Activated T-helper 1 cell treated with anti-CD3 and anti-CD28 coated beads, Interleukin-12 subunit alpha, Interleukin-12 subunit beta, Interleukin-2, Interleukin-4 antibody, amounts not matched to agents 30 ng/mL and 10 ng/mL and 1 ng/mL, durations not matched to agents 14 hours and 24 hours and 36 hours (primary cell): Measurements from ENCODE around the gene LYZL1. TPM values are rescaled to one million over a fixed set of nuclear protein-coding genes. Genes with fewer than 3 reads are reported as not detected.

Experiments
- DNase-seq: peaks from one replicate; pipeline ENCODE4 v3.0.0; 2021; ENCODE audit warnings: low spot score
- H3K27ac Mint-ChIP-seq: one replicate; pipeline ENCODE4 v1.8.0; 2021; ENCODE audit warnings: mild to moderate bottlenecking, mixed read lengths
- H3K27me3 Mint-ChIP-seq: one replicate; pipeline ENCODE4 v1.8.0; 2022; ENCODE audit warnings: mild to moderate bottlenecking, moderate library complexity, mixed read lengths; ENCODE audit not compliant: insufficient read depth
- H3K36me3 Mint-ChIP-seq: one replicate; pipeline ENCODE4 v1.8.0; 2021; ENCODE audit warnings: low read depth, mixed read lengths
- H3K4me1 Mint-ChIP-seq: one replicate; pipeline ENCODE4 v1.8.0; 2021; ENCODE audit warnings: low read depth, mixed read lengths
- H3K4me3 Mint-ChIP-seq: one replicate; pipeline ENCODE4 v1.8.0; 2021; ENCODE audit warnings: mild to moderate bottlenecking, moderate library complexity, mixed read lengths
- H3K9me3 Mint-ChIP-seq: one replicate; pipeline ENCODE4 v1.8.0; 2021; ENCODE audit warnings: mixed read lengths
- intact Hi-C: fragments of 100-400 bp; cut with micrococcal nuclease; formaldehyde crosslinking; loops from one replicate; pipeline ENCODE4 v1.15.1; 2024
- total RNA-seq: library from RNA; stranded (reverse); gene quantifications from 2 replicates; pipeline ENCODE4 v1.2.3, GENCODE V29; 2022

The LYZL1 gene
- total RNA-seq, 1 donor from 2014 or later, result not detected

GRCh38 chr10:29252811-29253689 lies 35.8 kb upstream of the LYZL1 start:
- H3K27me3 Mint-ChIP-seq, result peaks cover 3% of the 10 kb centered on the region
- H3K4me1 Mint-ChIP-seq, result no peaks in the 10 kb centered on the region
- intact Hi-C loops, result no loop called here
- H3K4me3 Mint-ChIP-seq, result no peak overlapping the region
- no peaks in the 10 kb centered on the region for H3K36me3 Mint-ChIP-seq
- DNase-seq, result no peak
- no peaks in the 10 kb centered on the region for H3K9me3 Mint-ChIP-seq
- H3K27ac Mint-ChIP-seq, result no peak overlapping the region

DNA sequence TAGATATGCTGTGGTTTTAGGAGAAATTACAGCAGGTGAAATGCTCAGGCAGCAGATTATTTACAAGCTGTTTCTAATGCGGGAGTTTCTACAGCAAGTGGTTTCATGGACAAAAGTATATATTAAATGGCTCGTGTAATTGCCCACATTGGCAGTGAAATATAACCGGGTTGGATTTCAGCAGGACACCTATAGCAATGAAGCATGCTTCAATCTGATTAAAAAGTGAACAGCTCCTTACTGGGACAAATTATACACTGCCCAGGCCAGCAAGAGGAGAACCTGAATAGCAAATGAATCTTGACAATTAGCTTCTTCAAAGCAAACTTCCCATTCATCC lies 35.2 kb upstream of the LYZL1 start:
- H3K36me3 Mint-ChIP-seq, result no peaks in the 10 kb centered on the region
- H3K27me3 Mint-ChIP-seq, result peaks cover 3% of the 10 kb centered on the region

DNA sequence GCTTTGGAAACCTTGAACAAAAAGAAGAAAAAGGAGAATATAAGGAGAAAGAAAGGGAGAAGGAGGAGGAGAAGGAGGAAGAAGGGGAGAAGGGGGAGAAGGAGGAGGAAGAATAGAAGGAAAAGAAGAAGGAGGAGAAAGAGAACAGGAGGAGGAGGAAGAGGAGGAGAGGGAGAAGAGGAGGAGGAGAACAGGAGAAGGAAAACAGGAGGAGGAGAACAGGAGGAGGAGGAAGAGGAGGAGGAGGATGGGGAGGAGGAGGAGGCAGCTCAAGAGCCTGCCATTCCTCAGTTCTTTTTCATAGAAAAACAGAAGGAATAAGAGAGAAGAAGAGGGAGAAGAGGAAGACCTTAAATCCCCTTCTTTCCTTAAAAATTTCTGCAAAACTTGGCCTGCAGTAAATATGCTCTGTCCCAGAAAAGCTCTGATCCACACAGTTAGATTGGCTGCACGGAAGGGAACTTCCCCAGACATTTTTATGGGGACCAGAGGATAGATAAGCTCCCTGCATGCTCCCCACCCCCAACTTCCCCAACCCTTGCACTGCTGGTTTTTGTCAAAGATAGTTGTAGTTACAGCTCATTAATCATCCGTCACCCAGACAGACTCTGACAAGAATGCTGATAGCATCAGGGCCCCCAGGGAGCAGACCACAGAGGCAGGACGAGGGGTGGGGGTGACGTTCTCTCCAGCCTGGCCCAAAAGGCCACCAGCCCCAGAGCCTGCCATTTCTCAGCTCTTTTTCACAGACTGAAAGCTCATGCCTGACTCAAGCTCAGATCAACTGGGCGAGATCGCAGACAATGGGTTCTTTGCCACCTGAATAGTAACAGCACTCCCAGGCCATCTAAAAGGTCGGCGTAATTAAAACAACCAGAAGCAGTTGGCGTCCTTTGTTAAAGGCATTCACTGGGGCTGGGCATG lies 34.5 kb upstream of the LYZL1 start:
- no peaks in the 10 kb centered on the region for H3K4me1 Mint-ChIP-seq
- peaks cover 3% of the 10 kb centered on the region for H3K27me3 Mint-ChIP-seq
- intact Hi-C loops, result no loop called here
- no peak overlapping the region for H3K4me3 Mint-ChIP-seq
- no peak for DNase-seq
- H3K27ac Mint-ChIP-seq, result no peak overlapping the region
- H3K9me3 Mint-ChIP-seq, result no peaks in the 10 kb centered on the region
- H3K36me3 Mint-ChIP-seq, result no peaks in the 10 kb centered on the region

More for the DNA sequence above, 35.2 kb upstream of the LYZL1 start:
- Mint-ChIP-seq H3K4me1 (no peaks in the 10 kb centered on the region), H3K4me3 (no peak overlapping the region), H3K9me3 (no peaks in the 10 kb centered on the region), H3K27ac (no peak overlapping the region)
- intact Hi-C loops, result no loop called here
- DNase-seq, result no peak

GRCh38 chr10:29255104-29255503 lies 33.8 kb upstream of the LYZL1 start:
- H3K4me1 Mint-ChIP-seq, result no peaks in the 10 kb centered on the region
- intact Hi-C loops, result no loop called here
- H3K4me3 Mint-ChIP-seq, result no peak overlapping the region
- DNase-seq, result no peak
- H3K36me3 Mint-ChIP-seq, result no peaks in the 10 kb centered on the region
- H3K9me3 Mint-ChIP-seq, result no peaks in the 10 kb centered on the region
- H3K27me3 Mint-ChIP-seq, result peaks cover 3% of the 10 kb centered on the region
- H3K27ac Mint-ChIP-seq, result no peak overlapping the region

DNA sequence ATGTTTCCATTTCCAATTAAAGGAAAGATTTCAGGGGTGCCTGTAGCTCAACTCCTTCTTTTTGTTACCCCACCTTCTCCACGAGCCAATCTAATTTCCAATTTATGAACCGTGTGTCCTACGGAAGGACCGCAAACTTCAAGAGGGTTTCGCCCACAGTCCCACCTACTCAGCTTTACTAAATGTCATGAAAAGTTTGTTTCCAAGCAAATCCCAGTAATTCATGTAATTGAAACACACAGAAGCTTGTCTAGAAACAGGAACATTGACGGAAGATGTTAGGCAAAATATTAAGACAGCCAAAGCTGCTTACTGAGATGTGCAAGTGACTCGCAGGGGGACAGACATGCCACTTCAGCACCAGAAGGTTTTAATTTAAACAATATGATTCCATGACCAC lies 32.9 kb upstream of the LYZL1 start:
- intact Hi-C loops, result no loop called here
- Mint-ChIP-seq H3K36me3 (no peaks in the 10 kb centered on the region), H3K9me3 (no peaks in the 10 kb centered on the region), H3K4me1 (no peaks in the 10 kb centered on the region), H3K27me3 (peaks cover 3% of the 10 kb centered on the region), H3K4me3 (no peak overlapping the region), H3K27ac (no peak overlapping the region)
- DNase-seq, result no peak

DNA sequence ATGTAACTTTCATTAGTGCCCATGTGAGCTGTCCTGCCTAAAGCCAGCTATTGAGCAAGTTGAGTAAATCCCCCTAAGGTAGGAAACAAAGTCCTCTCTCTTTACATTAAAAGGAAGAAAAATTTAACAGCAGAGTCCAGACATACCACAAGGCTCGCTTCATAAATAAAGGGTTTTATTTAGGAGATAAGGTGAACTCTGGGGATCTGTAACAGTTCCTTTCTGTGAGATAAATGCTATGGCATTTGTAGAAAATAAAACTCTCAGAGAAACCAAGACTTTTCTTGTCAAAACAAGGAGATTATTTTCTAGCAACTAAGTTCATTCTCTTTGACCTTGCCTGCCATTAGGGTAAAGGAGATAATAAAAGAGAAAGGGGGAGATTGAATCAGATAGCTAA lies 32.3 kb upstream of the LYZL1 start:
- Mint-ChIP-seq H3K27me3 (peaks cover 3% of the 10 kb centered on the region), H3K27ac (no peak overlapping the region), H3K9me3 (no peaks in the 10 kb centered on the region), H3K4me3 (no peak overlapping the region), H3K36me3 (no peaks in the 10 kb centered on the region), H3K4me1 (no peaks in the 10 kb centered on the region)
- intact Hi-C loops, result no loop called here
- no peak for DNase-seq

- intact Hi-C loops, result no loop called here
- Mint-ChIP-seq H3K36me3 (no peaks in the 10 kb centered on the region), H3K9me3 (no peaks in the 10 kb centered on the region), H3K27ac (no peak overlapping the region), H3K4me1 (no peaks in the 10 kb centered on the region), H3K27me3 (peaks cover 3% of the 10 kb centered on the region), H3K4me3 (no peak overlapping the region)
- DNase-seq, result no peak
Observed at GRCh38 chr10:29257106-29257783, 31.6 kb upstream of the LYZL1 start.

DNA sequence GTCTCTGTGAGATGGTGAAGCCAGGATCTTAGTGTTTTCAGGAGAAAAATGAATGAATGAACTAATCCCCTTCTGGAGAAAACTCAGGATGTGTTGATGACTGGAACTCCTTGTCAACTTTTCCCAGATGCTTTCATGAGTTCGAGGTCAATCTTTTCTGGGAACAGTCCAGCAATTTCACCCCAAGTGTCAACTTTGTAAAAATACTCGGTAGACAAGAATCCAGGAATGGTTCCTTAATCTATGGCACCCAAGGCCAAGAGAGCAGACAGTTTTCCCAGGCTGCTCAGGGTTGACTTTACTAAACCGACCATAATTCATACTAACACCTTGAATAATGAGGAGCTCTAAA lies 31.1 kb upstream of the LYZL1 start:
- no peak overlapping the region for H3K27ac Mint-ChIP-seq
- no peak overlapping the region for H3K4me3 Mint-ChIP-seq
- H3K4me1 Mint-ChIP-seq, result no peaks in the 10 kb centered on the region
- DNase-seq, result no peak
- intact Hi-C loops, result no loop called here
- H3K27me3 Mint-ChIP-seq, result peaks cover 3% of the 10 kb centered on the region
- H3K36me3 Mint-ChIP-seq, result no peaks in the 10 kb centered on the region
- no peaks in the 10 kb centered on the region for H3K9me3 Mint-ChIP-seq

- H3K4me3 Mint-ChIP-seq, result no peak overlapping the region
- DNase-seq, result no peak
- H3K27me3 Mint-ChIP-seq, result peaks cover 3% of the 10 kb centered on the region
- no peaks in the 10 kb centered on the region for H3K36me3 Mint-ChIP-seq
- intact Hi-C loops, result no loop called here
- no peaks in the 10 kb centered on the region for H3K9me3 Mint-ChIP-seq
- no peak overlapping the region for H3K27ac Mint-ChIP-seq
- no peaks in the 10 kb centered on the region for H3K4me1 Mint-ChIP-seq
Observed at GRCh38 chr10:29259498-29259897, 29.4 kb upstream of the LYZL1 start.

GRCh38 chr10:29263506-29263905 lies 25.4 kb upstream of the LYZL1 start:
- DNase-seq, result no peak
- no peak overlapping the region for H3K4me3 Mint-ChIP-seq
- no peaks in the 10 kb centered on the region for H3K9me3 Mint-ChIP-seq
- H3K4me1 Mint-ChIP-seq, result no peaks in the 10 kb centered on the region
- no peak overlapping the region for H3K27ac Mint-ChIP-seq
- H3K27me3 Mint-ChIP-seq, result no peaks in the 10 kb centered on the region
- H3K36me3 Mint-ChIP-seq, result no peaks in the 10 kb centered on the region
- intact Hi-C loops, result no loop called here

GRCh38 chr10:29265210-29265768 lies 23.6 kb upstream of the LYZL1 start:
- DNase-seq, result no peak
- intact Hi-C loops, result no loop called here
- H3K27ac Mint-ChIP-seq, result no peak overlapping the region
- no peak overlapping the region for H3K4me3 Mint-ChIP-seq
- no peaks in the 10 kb centered on the region for H3K4me1 Mint-ChIP-seq
- H3K9me3 Mint-ChIP-seq, result no peaks in the 10 kb centered on the region
- no peaks in the 10 kb centered on the region for H3K36me3 Mint-ChIP-seq
- H3K27me3 Mint-ChIP-seq, result no peaks in the 10 kb centered on the region

DNA sequence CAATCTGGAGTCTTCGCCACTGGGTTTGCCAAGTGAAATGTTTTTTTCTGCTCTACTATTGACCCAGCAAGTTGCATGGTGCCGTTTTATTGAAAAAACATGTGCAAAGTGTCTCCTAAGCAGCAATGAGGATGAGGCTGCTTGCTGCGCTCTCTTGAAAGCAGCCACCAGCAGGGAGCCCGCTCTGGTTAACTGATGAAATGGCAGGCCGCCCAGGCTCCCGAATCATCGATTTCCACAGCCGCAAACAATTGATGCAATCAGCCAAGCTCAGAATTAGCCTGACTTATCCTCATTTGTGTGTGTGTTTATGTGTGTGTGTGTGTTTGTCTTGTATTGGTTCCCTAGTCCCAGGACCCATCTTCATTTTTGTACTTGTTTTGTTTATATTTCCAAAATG lies 22.2 kb upstream of the LYZL1 start:
- H3K27me3 Mint-ChIP-seq, result no peaks in the 10 kb centered on the region
- no peaks in the 10 kb centered on the region for H3K9me3 Mint-ChIP-seq
- intact Hi-C loops, result no loop called here
- no peaks in the 10 kb centered on the region for H3K4me1 Mint-ChIP-seq
- no peaks in the 10 kb centered on the region for H3K36me3 Mint-ChIP-seq
- no peak for DNase-seq
- no peak overlapping the region for H3K27ac Mint-ChIP-seq
- no peak overlapping the region for H3K4me3 Mint-ChIP-seq

GRCh38 chr10:29268011-29268410 lies 20.9 kb upstream of the LYZL1 start:
- Mint-ChIP-seq H3K36me3 (no peaks in the 10 kb centered on the region), H3K27me3 (no peaks in the 10 kb centered on the region), H3K4me1 (no peaks in the 10 kb centered on the region), H3K9me3 (no peaks in the 10 kb centered on the region), H3K4me3 (no peak overlapping the region), H3K27ac (no peak overlapping the region)
- intact Hi-C loops, result no loop called here
- DNase-seq, result no peak
